ENCODE measurements around the gene CEACAM3. TPM values are rescaled to one million over a fixed set of nuclear protein-coding genes. Genes with fewer than 3 reads are reported as not detected.

Gene CEACAM3
- total RNA-seq, 4 donors from 2014 or later: 0.82 to 2.2 (median 1.6) TPM; not detected in 1

- intact Hi-C loops (cut with DNase I; ENCODE audit: low total_unique reads): no loop called here
- no peak overlapping the region for H3K4me3 ChIP-seq
- H3K36me3 ChIP-seq: no peaks in the 10 kb centered on the region
- 79 to 80% methylated on average over 2 to 4 of the region's 4 CpGs for WGBS, 2 donors (ENCODE audit: low coverage in 1 of 2)
- in situ Hi-C loops (cut with MboI; ENCODE audit: low pct_ligation_motif_present in 1 of 4, low pct_unique_long_range_greater_than_20kb in 1 of 4, low sequenced_read_pairs in 3 of 4): no loop called here
- no peaks in the 10 kb centered on the region for H3K9me3 ChIP-seq
- no peak for TF ChIP-seq POLR2A (IDR thresholded peaks at IDR 0.05)
- no peak for TF ChIP-seq POLR2AphosphoS5 (IDR thresholded peaks at IDR 0.05)
- TF ChIP-seq, protein P1, sequence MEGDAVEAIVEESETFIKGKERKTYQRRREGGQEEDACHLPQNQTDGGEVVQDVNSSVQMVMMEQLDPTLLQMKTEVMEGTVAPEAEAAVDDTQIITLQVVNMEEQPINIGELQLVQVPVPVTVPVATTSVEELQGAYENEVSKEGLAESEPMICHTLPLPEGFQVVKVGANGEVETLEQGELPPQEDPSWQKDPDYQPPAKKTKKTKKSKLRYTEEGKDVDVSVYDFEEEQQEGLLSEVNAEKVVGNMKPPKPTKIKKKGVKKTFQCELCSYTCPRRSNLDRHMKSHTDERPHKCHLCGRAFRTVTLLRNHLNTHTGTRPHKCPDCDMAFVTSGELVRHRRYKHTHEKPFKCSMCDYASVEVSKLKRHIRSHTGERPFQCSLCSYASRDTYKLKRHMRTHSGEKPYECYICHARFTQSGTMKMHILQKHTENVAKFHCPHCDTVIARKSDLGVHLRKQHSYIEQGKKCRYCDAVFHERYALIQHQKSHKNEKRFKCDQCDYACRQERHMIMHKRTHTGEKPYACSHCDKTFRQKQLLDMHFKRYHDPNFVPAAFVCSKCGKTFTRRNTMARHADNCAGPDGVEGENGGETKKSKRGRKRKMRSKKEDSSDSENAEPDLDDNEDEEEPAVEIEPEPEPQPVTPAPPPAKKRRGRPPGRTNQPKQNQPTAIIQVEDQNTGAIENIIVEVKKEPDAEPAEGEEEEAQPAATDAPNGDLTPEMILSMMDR (IDR thresholded peaks at IDR 0.05): no peak
- no peak for TF ChIP-seq EP300 (IDR thresholded peaks at IDR 0.05; ENCODE audit: low read depth)
- H3K27me3 ChIP-seq: peaks cover 6% of the 10 kb centered on the region
- no peaks in the 10 kb centered on the region for H3K4me1 ChIP-seq
- no peak for DNase-seq
- H3K27ac ChIP-seq: no peak overlapping the region
Measured at GRCh38 chr19:41813911-41814310, 17.5 kb downstream of the CEACAM3 start.

DNA sequence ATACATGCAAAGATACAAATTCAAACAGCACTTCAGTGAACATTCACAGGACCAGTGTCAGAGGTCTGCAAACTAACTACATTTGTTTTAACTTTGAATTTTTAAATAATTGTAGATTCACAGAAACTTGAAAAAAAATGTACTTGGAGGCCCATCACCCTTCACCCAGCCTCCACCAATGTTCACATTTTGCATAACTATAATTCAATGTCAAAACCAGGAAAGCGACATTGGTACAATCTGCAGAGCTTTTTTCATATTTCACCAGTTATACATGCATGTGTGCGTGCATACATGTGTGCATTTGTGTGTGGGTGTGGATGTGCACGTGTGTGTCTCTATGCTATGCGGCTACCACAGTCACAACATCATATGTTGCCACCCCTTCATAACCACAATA, 18.9 kb downstream of the CEACAM3 start:
- intact Hi-C loops (cut with DNase I; ENCODE audit: low total_unique reads) (no loop called here), in situ Hi-C loops (cut with MboI; ENCODE audit: low pct_ligation_motif_present in 1 of 4, low pct_unique_long_range_greater_than_20kb in 1 of 4, low sequenced_read_pairs in 3 of 4) (no loop called here)
- whole genome bisulfite sequencing, 2 donors (ENCODE audit: low coverage in 1 of 2): 71 to 91% methylated on average over 4 of the region's 4 CpGs
- no peaks in the 10 kb centered on the region for H3K4me1 ChIP-seq
- DNase-seq: no peak
- no peak overlapping the region for H3K27ac ChIP-seq
- TF ChIP-seq EP300 (IDR thresholded peaks at IDR 0.05; ENCODE audit: low read depth) (no peak), POLR2A (IDR thresholded peaks at IDR 0.05) (no peak), POLR2AphosphoS5 (IDR thresholded peaks at IDR 0.05) (no peak)
- TF ChIP-seq, protein P1 (IDR thresholded peaks at IDR 0.05): no peak
- H3K4me3 ChIP-seq: no peak overlapping the region
- peaks cover 3% of the 10 kb centered on the region for H3K27me3 ChIP-seq
- H3K9me3 ChIP-seq: no peaks in the 10 kb centered on the region
- no peaks in the 10 kb centered on the region for H3K36me3 ChIP-seq

GRCh38 chr19:41816761-41817160, 20.4 kb downstream of the CEACAM3 start:
- in situ Hi-C loops (cut with MboI; ENCODE audit: low pct_ligation_motif_present in 1 of 4, low pct_unique_long_range_greater_than_20kb in 1 of 4, low sequenced_read_pairs in 3 of 4): no loop called here
- H3K36me3 ChIP-seq: no peaks in the 10 kb centered on the region
- H3K9me3 ChIP-seq: no peaks in the 10 kb centered on the region
- WGBS, 2 donors (ENCODE audit: low coverage in 1 of 2): 33 to 49% methylated on average over 1 to 2 of the region's 2 CpGs
- peak; percentile 28 for DNase-seq
- no peaks in the 10 kb centered on the region for H3K4me1 ChIP-seq
- intact Hi-C loops (cut with DNase I; ENCODE audit: low total_unique reads): no loop called here
- H3K27ac ChIP-seq: no peak overlapping the region
- no peak for TF ChIP-seq POLR2AphosphoS5 (IDR thresholded peaks at IDR 0.05)
- TF ChIP-seq, protein P1 (IDR thresholded peaks at IDR 0.05): no peak
- TF ChIP-seq EP300 (IDR thresholded peaks at IDR 0.05; ENCODE audit: low read depth): no peak
- TF ChIP-seq POLR2A (IDR thresholded peaks at IDR 0.05): no peak
- H3K27me3 ChIP-seq: peaks cover 7% of the 10 kb centered on the region
- no peak overlapping the region for H3K4me3 ChIP-seq

DNA sequence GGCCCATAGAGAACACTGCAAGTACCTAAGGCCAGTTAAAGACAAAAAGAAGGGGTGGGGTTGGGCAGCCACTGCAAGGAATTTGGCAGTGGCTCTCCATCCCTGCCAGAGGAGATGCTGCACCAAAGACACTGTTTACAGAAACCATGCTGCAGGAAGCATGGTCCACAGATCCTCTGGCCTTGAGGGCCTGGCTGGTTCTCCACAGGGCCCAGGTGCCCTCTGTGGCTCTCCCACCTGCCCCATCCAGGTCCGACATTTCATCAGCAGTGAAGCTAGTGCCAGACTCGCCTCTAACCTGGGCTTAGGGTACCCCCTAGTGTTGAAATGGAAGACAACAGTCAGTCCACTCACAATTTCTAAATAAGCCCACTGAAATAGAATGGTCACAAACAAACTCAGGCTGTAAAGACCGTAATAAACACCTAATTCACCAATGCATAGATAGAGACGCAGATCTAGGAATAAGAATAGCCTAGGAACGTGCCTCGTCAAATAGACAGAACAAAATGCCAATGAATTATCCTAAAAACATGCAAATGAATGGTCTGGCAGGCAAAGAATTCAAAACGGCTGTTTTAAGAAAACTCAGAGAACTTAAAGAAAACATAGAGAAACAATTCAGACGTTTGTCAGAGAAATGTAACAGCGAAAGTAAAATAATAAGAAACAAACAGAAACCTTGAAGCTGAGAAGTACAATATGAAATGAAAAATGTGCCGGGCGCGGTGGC, 24.8 kb downstream of the CEACAM3 start:
- Histone ChIP-seq H3K27ac (no peak overlapping the region), H3K4me1 (no peaks in the 10 kb centered on the region), H3K36me3 (no peaks in the 10 kb centered on the region), H3K27me3 (peaks cover 19% of the 10 kb centered on the region), H3K4me3 (no peak overlapping the region), H3K9me3 (no peaks in the 10 kb centered on the region)
- WGBS, 2 donors (ENCODE audit: low coverage in 1 of 2): 31 to 59% methylated on average over 5 to 12 of the region's 12 CpGs
- TF ChIP-seq, protein P1 (IDR thresholded peaks at IDR 0.05): peak; percentile 42 to 76 (median 60)
- TF ChIP-seq EP300 (IDR thresholded peaks at IDR 0.05; ENCODE audit: low read depth) (no peak), POLR2AphosphoS5 (IDR thresholded peaks at IDR 0.05) (no peak), POLR2A (IDR thresholded peaks at IDR 0.05) (no peak)
- intact Hi-C loops (cut with DNase I; ENCODE audit: low total_unique reads) (no loop called here), in situ Hi-C loops (cut with MboI; ENCODE audit: low pct_ligation_motif_present in 1 of 4, low pct_unique_long_range_greater_than_20kb in 1 of 4, low sequenced_read_pairs in 3 of 4) (loop anchor here in 1 of 4 donors (10.0 kb wide), 1 partner anchor 136 kb away; the partner anchor contains the start of gene CEACAM7)
- DNase-seq: peak; percentile 41

All from transverse colon (tissue), 4 donors.